ENCODE measurements around the gene CKLF. TPM values are rescaled to one million over a fixed set of nuclear protein-coding genes. Genes with fewer than 3 reads are reported as not detected.

Gene CKLF, protein sequence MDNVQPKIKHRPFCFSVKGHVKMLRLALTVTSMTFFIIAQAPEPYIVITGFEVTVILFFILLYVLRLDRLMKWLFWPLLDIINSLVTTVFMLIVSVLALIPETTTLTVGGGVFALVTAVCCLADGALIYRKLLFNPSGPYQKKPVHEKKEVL
- 38.8 TPM for total RNA-seq

DNA sequence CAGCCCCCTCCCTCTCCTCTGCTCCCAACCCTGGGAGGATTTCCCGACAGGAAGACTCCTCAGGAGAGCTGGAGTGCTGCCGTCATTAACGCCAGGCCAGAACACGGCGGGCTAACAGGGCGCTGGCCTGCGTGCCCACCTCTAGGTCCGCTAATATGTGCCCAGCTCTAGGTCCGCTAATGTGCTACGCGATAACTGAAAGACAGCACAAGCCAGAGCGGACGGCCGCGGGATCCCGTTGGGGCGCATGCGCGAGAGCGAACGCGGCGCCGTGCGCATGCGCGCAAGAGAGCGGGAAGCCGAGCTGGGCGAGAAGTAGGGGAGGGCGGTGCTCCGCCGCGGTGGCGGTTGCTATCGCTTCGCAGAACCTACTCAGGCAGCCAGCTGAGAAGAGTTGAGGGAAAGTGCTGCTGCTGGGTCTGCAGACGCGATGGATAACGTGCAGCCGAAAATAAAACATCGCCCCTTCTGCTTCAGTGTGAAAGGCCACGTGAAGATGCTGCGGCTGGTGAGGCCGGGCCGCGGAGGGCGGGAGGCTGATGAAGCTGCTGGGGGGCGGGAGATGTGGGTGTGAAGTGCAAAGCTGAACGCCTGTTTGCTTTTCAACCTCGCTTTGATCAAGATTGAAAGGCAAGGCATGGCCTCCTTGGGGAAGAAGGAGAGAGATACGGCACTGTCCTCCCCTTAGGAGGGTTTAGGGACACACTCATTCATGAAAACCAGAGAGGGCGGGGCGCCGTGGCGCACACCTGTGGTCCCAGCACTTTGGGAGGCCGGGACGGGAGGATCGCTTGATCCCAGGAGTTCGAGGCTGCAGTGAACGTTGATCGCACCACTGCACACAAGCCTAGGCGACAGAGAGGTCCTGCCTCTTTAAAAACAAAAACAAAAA is at the start of gene CKLF:
Gene CKLF, plus strand, starts transcription at position 291 of the 892 bp plus-strand sequence. Its CDS starts 140 bp downstream, at position 431.

DNA sequence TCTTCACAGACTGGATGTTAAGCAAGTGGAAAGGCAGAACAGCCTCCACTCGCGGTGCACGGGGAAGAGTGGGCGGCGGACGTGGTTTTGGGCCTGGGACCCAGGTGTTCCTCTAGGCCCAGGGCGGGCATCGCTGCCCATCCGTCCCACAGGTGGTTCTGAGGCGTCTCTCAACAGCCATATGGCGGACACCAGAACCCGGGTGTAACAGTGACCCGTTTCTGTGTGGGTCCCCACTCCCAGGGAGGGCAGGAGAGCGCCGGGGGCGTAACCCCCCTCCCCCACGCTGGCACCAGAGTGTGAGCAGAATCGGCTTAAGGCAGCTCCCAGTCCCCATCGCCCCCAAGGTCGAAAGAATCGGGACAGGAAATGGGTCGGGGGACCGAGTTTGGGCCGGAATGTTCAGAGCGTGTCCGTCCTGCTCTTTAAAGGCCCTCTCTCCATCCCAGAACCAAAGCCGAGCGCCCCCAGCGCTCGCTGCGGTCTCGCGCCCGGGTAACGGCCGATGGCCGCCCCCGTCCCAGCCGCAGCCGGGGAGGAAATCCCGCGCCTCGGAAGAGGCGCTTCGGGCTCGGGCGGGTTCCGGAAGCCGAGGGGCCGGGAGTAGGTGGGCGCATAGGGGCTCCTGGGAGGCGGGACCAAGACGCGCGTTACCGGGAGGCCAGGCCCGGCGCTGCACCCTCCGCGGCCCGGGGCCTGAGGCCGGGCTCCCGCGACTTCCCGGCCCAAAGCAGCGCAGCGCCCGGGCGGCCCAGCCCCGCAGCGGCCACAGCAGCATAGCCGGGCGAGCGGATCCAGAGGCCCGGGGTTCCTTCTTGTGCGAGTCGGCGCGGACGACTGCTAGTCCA is 2.9 kb upstream of the CKLF start, which contains the start of gene TK2:
Gene TK2, minus strand, starts transcription at position 839 of the 848 bp plus-strand sequence. Its CDS starts 61 bp downstream, at position 778.

DNA sequence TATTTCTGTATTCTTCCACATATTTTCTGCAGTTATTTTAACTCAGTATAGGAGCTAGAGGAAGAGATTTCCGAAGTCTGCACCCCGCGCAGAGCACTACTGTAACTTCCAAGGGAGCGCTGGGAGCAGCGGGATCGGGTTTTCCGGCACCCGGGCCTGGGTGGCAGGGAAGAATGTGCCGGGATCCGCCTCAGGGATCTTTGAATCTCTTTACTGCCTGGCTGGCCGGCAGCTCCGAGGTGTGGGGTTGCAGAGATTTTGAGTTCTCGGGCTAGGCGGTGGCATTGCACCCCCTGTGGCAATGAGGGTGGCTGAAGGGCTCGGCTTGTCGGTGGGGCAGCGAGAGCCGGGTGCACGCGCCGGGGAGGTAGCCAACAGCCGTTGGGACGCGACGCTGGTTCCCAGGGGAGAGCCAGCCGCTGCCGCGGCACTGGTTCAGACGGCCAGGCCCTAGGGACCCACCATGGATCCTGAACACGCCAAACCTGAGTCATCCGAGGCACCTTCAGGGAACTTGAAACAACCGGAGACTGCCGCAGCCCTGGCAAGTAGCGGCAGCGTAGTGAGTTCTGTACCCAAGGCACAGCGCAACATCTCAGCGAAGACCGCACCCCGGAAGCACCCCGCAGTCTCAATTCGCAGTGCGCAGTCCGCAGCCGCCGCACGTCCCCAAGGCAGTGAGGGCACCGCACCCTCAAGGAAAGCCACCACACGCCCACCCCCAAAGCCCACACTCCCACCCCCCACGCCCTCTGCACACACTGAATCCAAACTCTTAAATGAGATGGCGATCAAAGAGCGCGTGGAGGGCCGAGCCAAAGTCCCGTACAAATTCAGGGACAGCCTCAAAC is 13.9 kb downstream of the CKLF start, which contains the start of gene CMTM1:
Gene CMTM1, plus strand, starts transcription at position 389 of the 851 bp plus-strand sequence. Its CDS starts 75 bp downstream, at position 464.

DNA sequence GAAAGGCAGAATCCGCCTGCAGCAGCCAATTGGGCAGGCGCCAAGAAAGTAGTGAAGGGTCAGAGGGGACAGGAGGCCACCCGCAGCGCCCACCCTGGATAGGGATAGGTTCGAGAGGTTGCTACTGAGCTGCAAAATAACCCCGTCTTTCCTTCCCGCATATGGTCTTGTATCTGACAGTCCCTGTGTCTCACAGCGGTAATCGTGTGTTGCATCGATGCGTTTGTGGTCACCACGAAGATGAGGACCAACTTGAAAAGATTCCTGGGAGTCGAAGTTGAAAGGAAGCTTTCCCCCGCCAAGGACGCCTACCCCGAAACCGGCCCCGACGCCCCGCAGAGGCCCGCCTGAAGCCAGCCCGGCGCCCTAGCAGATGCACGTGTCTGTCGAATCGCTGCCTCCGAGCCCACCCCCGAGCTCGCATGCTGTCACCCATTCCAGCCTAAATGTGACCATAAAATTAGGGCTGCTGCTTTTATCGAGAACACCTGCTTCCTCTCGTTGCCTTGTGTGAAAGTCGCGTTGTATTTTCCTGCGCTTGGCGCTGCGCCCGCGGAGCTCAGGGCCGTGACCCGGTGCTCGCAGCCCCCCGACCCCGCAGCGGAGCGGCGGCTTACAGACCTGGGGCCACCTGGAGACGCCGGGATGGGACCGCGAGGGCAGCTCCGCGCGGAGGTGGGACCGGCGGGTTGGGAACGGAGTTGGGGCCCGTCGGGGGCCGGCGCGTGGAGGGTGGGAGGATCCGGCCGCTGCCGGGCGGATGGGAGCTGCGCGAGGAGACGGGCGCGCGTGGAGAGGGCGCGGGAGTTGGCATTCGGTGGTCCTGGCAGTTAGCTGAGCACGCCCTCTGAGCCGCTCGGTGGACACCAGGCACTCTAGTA is 26.5 kb downstream of the CKLF start, which contains the start of gene CMTM2:
Gene CMTM2, plus strand, starts transcription at position 813 of the 881 bp plus-strand sequence. CDS start 145 bp downstream, outside the sequence.

DNA sequence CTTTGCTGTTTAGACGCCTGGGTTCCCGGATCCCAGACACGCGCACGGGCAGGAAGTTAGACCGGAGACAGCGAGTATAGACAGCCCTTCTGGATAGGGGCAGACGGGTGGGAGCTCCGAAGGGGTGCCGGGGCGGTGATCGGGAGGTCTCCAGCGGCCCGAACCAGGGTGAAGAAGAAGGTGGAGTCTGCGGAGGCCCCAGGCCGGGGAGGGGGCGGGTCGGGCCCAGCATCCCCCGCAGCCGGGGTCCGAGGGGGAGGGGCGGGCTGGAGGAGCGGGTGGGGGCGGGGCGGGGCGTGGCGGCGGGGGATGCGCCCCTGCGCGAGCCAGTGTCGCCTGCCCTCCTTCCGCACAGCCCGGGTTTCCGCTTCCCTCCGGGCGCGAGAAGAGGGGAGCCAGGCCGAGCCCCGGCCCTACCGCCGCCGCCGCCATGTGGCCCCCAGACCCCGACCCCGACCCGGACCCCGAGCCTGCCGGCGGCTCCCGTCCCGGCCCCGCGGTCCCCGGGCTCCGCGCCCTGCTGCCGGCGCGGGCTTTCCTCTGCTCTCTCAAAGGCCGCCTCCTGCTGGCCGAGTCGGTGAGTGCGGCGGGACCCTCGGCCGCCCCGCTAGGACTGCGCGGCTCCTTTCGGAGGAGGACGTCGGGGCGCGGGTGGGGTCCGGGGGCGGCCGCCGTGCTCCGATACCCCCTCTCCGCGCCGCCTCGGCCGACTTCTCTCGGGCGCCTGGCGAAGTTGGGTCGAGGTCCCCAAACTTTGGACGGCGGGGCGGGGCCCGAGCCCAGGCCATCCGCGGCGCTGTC is 52.2 kb downstream of the CKLF start, which contains the start of gene CMTM3:
Gene CMTM3, plus strand, starts transcription at position 329 of the 801 bp plus-strand sequence. Its CDS starts 102 bp downstream, at position 431.

Other genes starting within 250 kb of the CKLF start
- gene CDH5, start 185.9 kb upstream of the CKLF start, total RNA-seq, result 41.5 TPM
- 5.9 TPM for gene BEAN1, start 125.3 kb upstream of the CKLF start, total RNA-seq
- gene TK2, start 2.5 kb upstream of the CKLF start, total RNA-seq, result 30.0 TPM
- 4.3 TPM for gene CMTM1, start 13.9 kb downstream of the CKLF start, total RNA-seq
- not detected for gene CMTM2, start 26.9 kb downstream of the CKLF start, total RNA-seq
- gene CMTM3, start 52.1 kb downstream of the CKLF start, total RNA-seq, result 21.8 TPM
- 43.5 TPM for gene CMTM4, start 144.2 kb downstream of the CKLF start, total RNA-seq
- 226 TPM for gene DYNC1LI2, start 199.0 kb downstream of the CKLF start, total RNA-seq
- not detected for gene TERB1, start 249.0 kb downstream of the CKLF start, total RNA-seq